Aorta (tissue), 5 donors: ENCODE data around the gene TPM4. TPM values are rescaled to one million over a fixed set of nuclear protein-coding genes. Genes with fewer than 3 reads are reported as not detected.

Source experiments
- ATAC-seq: fragments of 200-7000 bp; cut with Tn5 transposase; one replicate; pipeline ENCODE4 v1.9.1; 2022; ENCODE audit warnings: moderate library complexity; ENCODE audit not compliant: low FRiP score
- DNase-seq, 2 donors: peaks; one replicate each; pipeline ENCODE4 v3.0.0-alpha.2; 2020
- H3K27ac ChIP-seq, 2 donors: one replicate each; pipeline ENCODE4 v1.5.1; 2013; ENCODE audit warnings: low read length in 2 of 2, mild to moderate bottlenecking in 2 of 2, moderate library complexity in 2 of 2, control low read depth in 1 of 2, inconsistent platforms in 1 of 2, low read depth in 1 of 2
- H3K27me3 ChIP-seq, 2 donors: one replicate each; pipeline ENCODE4 v1.6.1; 2013; ENCODE audit warnings: control low read depth in 1 of 2, low read length in 1 of 2, mild to moderate bottlenecking in 1 of 2, moderate library complexity in 1 of 2; ENCODE audit not compliant: insufficient read depth in 2 of 2, control insufficient read depth in 1 of 2
- H3K36me3 ChIP-seq, 2 donors: one replicate each; pipeline ENCODE4 v1.6.1; 2013; ENCODE audit warnings: control low read depth in 1 of 2, low read length in 1 of 2, mild to moderate bottlenecking in 1 of 2; ENCODE audit not compliant: insufficient read depth in 2 of 2, control insufficient read depth in 1 of 2
- H3K4me1 ChIP-seq, 2 donors: one replicate each; pipeline ENCODE4 v1.6.1; 2013; ENCODE audit warnings: low read length in 2 of 2, control low read depth in 1 of 2, mild to moderate bottlenecking in 1 of 2, moderate library complexity in 1 of 2; ENCODE audit not compliant: insufficient read depth in 2 of 2, control insufficient read depth in 1 of 2
- H3K4me3 ChIP-seq, 2 donors: one replicate each; pipeline ENCODE4 v1.5.1; 2013; ENCODE audit warnings: low read length in 2 of 2, control low read depth in 1 of 2, mild to moderate bottlenecking in 1 of 2
- H3K9me3 ChIP-seq: one replicate; pipeline ENCODE4 v1.6.1; 2013; ENCODE audit warnings: mild to moderate bottlenecking, low read length; ENCODE audit not compliant: control insufficient read depth
- WGBS, 2 donors: extraction: QIAGEN DNeasy Blood & Tissue Kit; methylation state at CpG; one replicate each; pipeline ENCODE4 v1.1.7; 2013; 5-methylcytosine and 5-hydroxymethylcytosine counted together
- intact Hi-C, 2 donors: fragments of 100-400 bp; cut with DNase I; formaldehyde crosslinking; loops; one replicate each; pipeline versions ENCODE4 v1.14.2 to v1.15.0; 2022
- polyA plus RNA-seq, 2 donors: library from polyadenylated mRNA; stranded (reverse); fragments of 200-250 nt; gene quantifications; one replicate each; pipeline ENCODE4 v1.2.3, GENCODE V29; 2013
- total RNA-seq, 2 donors: library from RNA; stranded (reverse); fragmentation: NEBNext Ultra II Directional; extraction: Animal tissue kit (Norgen Biotek cat#: 25700); gene quantifications; one replicate each; pipeline ENCODE4 v1.2.1, GENCODE V29; 2021
- donor health status: healthy with polysubstance abuse.
- donor health status: Bipolar disorder and iron deficiency.
- donor health status: DM: no; HTN: no; CAD: no.
- donor health status: DM: no; HTN: no; CAD: no.
- donor health status: DM: yes; HTN: yes; CAD: no.

TPM4 gene
- total and polyA plus RNA-seq, 4 donors: 695 to 1,409 (median 869) TPM

DNA sequence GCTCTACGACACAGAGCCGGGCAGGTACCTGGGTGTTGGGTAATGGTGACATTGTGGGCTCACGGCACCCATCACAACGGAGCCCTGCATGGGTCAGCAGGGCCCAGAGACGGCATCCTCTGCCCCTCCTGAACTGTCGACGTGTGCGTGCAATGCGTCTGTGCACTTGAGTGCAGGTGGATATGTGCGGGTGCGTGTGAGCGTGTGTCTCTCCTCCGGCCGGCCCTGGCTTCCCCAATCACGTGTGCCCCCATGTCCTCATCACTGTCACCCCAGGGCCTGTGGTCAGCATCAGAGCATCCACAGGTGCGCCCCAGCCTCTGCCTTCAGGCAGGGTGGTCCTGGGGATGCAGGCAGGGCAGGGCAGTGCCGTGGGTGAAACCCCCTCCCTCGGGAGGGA, 37.2 kb upstream of the TPM4 start:
- intact Hi-C loops: no loop called here
- no peak for ATAC-seq
- no peaks in the 10 kb centered on the region for H3K9me3 ChIP-seq
- no peak overlapping the region for H3K27ac ChIP-seq
- H3K36me3 ChIP-seq: no peaks in the 10 kb centered on the region
- H3K4me1 ChIP-seq: no peaks in the 10 kb centered on the region
- no peak for DNase-seq
- WGBS, 2 donors: 91 to 93% methylated on average over 18 of the region's 18 CpGs
- no peaks in the 10 kb centered on the region for H3K27me3 ChIP-seq
- no peak overlapping the region for H3K4me3 ChIP-seq

DNA sequence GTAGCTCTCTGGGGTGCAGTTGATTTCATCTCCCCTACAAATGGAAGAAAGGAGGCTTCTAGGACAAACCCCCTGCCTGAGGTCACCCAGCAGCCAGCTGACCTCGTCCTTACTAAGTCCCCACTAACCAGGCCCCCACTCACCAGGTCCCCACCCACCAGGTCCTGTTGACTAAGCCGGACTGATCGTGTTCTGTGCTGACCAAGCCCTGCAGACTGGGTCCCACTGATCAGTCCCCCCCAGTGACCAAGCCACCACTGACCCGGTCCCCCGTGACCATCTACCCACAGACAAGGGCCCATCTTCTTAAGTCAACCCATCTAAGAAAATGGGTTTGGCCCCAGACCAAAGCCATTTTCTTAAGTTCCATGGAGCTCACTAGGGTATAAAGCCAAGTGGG, 36.8 kb upstream of the TPM4 start:
- Histone ChIP-seq H3K4me1 (no peaks in the 10 kb centered on the region), H3K9me3 (no peaks in the 10 kb centered on the region), H3K4me3 (no peak overlapping the region), H3K27ac (no peak overlapping the region), H3K36me3 (no peaks in the 10 kb centered on the region), H3K27me3 (no peaks in the 10 kb centered on the region)
- 91% methylated on average over 5 of the region's 5 CpGs for WGBS, 2 donors
- ATAC-seq: no peak
- DNase-seq: no peak
- intact Hi-C loops: no loop called here

DNA sequence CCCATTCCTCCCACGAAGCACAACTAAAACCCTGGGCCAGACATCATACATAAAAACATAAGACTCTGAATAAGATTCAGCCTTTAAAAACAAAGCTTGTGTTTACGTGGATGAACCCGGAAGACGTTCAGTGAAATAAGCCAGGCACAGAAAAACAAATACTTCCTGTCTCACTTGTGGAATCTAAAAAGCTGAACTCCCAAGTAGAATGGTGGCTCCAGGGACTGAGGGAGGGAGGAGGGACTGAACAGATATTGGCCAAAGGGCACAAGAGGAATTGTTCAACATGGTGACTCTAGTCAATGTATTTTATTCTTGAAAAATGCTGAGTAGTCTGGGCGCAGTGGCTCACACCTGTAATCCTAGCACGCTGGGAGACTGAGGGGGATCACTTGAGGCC, 35.7 kb upstream of the TPM4 start:
- 55 to 57% methylated on average over 6 of the region's 6 CpGs for WGBS, 2 donors

DNA sequence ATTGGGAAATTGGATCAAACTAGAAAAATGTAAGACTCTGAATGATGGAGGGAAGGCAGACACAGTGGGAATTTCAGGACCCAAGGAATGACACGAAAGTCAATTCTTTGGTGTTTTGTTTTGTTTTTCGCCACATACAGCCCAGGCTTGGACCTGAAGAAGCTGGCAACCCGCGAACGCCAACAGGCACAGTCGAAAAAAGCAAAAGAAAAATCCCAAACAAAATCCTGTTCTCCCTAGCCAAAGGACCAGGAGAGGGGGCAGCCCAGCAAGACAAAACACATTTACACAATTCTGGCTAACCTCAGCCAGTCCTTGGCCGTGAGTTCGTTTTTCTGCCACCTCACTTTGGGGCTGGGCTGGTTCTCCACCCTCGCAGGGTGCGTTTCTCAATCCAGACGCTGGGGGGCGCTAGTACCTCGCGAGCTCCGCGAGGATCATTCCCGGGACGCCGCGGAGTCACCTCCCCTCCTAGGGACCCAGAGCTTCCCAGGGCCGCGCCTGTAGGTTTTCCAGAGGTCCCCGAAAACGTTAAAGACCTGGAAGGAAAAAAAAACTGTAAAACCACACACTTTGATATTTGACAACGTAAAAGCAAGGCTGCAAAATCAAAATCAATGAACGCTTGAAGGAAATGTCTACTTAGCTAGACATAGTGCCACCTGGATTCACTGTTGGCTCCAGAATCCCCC, 34.9 kb upstream of the TPM4 start:
- Histone ChIP-seq H3K36me3 (no peaks in the 10 kb centered on the region), H3K27me3 (no peaks in the 10 kb centered on the region), H3K4me1 (no peaks in the 10 kb centered on the region), H3K9me3 (no peaks in the 10 kb centered on the region), H3K27ac (peak overlapping the region in 1 of 2 donors; percentile 14), H3K4me3 (no peak overlapping the region)
- intact Hi-C loops: loop anchor here (1.0 to 5.0 kb wide), 5 partner anchors 70 to 414 kb away; partner anchors contain the start of gene RAB8A (in 2 of the 2)
- ATAC-seq (peak; percentile 93), DNase-seq (peak; percentile 88 to 97)
- WGBS, 2 donors: 2% methylated on average over 26 of the region's 26 CpGs

More for the DNA sequence above, 35.7 kb upstream of the TPM4 start:
- H3K4me3 ChIP-seq: no peak overlapping the region
- no peaks in the 10 kb centered on the region for H3K9me3 ChIP-seq
- H3K27me3 ChIP-seq: no peaks in the 10 kb centered on the region
- no peaks in the 10 kb centered on the region for H3K4me1 ChIP-seq
- no peak for DNase-seq
- no peak for ATAC-seq
- intact Hi-C loops: loop anchor here (1.0 to 5.0 kb wide), 5 partner anchors 71 to 413 kb away; partner anchors contain the start of gene RAB8A (in 2 of the 2)
- no peak overlapping the region for H3K27ac ChIP-seq
- no peaks in the 10 kb centered on the region for H3K36me3 ChIP-seq

DNA sequence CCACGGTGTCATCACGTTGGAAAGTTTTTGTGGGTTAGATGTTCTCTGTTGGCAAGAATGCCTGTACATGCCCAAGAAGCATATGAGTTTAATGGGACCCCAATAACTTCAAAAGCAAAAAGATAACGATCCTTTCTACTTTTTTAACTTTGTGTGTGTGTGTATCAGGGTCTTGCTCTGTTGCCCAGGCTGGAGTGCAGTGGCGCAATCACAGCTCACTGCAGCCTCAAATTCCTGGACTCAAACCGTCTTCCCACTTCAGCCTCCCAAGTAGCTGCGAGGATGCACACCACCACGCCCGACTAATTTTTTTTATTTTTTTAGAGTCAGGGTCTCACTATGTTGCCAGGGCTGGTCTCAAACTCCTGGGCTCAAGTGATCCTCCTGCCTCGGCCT, 34.3 kb upstream of the TPM4 start:
- no peaks in the 10 kb centered on the region for H3K36me3 ChIP-seq
- no peaks in the 10 kb centered on the region for H3K27me3 ChIP-seq
- no peaks in the 10 kb centered on the region for H3K4me1 ChIP-seq
- intact Hi-C loops: loop anchor here (1.0 to 5.0 kb wide), 5 partner anchors 69 to 415 kb away; partner anchors contain the start of gene RAB8A (in 2 of the 2)
- H3K9me3 ChIP-seq: no peaks in the 10 kb centered on the region
- ATAC-seq (no peak), DNase-seq (no peak)
- 65 to 68% methylated on average over 9 of the region's 9 CpGs for WGBS, 2 donors
- no peak overlapping the region for H3K27ac ChIP-seq
- no peak overlapping the region for H3K4me3 ChIP-seq

DNA sequence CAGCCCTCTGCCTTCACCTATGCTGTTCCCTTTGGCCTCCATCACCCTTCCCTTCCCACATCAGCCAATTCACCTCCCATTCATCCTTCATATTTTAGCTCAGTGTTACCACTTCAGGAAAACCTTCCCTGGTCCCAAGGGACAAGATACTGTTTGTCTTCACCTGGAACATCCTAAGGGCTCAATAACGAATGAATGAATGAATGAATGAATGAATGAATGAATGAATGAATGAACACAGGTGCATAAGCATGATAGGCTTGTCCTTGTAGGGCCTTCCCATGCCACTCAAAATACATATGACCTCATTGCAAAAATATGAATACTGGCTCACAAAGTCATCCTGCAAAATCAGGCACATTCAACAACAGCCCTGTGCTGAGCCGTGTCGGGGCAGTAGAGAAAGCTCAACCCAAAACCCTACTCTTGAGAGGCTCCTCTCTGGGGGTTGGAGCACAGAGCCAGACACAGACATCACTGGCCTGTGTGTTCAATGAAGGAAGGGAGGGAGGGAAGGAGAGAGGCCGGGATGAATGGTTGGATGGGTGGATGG, 33.7 kb upstream of the TPM4 start:
- no peak for ATAC-seq
- Histone ChIP-seq H3K4me3 (no peak overlapping the region), H3K27me3 (no peaks in the 10 kb centered on the region), H3K4me1 (no peaks in the 10 kb centered on the region), H3K27ac (peak overlapping the region in 1 of 2 donors; percentile 41), H3K9me3 (no peaks in the 10 kb centered on the region), H3K36me3 (no peaks in the 10 kb centered on the region)
- WGBS, 2 donors: 21 to 28% methylated on average over 4 of the region's 4 CpGs
- intact Hi-C loops: loop anchor here (5.0 kb wide), 2 partner anchors 70 to 415 kb away; partner anchors contain the start of gene RAB8A (in 1 of the 2)
- no peak for DNase-seq

DNA sequence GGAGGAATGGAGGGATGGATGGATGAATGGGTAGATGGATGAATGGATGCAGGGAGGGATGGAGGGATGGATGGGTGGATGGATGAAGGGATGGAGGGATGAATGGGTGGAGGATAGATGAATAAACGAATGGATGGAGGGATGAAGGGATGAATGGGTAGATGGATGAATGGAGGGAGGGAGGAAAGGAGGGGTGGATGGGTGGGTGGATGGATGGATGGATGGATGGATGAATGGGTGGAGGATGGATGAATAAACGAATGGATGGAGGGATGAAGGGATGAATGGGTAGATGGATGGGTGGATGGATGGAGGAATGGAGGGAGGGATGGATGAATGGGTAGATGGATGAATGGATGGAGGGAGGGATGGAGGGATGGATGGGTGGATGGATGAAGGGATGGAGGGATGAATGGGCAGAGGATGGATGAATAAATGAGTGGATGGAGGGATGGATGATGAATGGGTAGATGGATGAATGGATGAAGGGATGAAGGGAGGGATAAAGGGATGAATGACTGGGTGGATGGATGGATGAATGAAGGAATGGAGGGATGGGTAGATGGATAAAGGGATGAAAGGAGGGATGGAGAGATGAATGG, 33.0 kb upstream of the TPM4 start:
- H3K4me1 ChIP-seq: no peaks in the 10 kb centered on the region
- H3K9me3 ChIP-seq: no peaks in the 10 kb centered on the region
- ATAC-seq (no peak), DNase-seq (no peak)
- intact Hi-C loops: loop anchor here (5.0 kb wide), 2 partner anchors 69 to 416 kb away; partner anchors contain the start of gene RAB8A (in 1 of the 2)
- no peaks in the 10 kb centered on the region for H3K27me3 ChIP-seq
- WGBS, 2 donors: 61 to 78% methylated on average over 2 of the region's 2 CpGs
- H3K27ac ChIP-seq: no peak overlapping the region
- no peaks in the 10 kb centered on the region for H3K36me3 ChIP-seq
- H3K4me3 ChIP-seq: no peak overlapping the region

DNA sequence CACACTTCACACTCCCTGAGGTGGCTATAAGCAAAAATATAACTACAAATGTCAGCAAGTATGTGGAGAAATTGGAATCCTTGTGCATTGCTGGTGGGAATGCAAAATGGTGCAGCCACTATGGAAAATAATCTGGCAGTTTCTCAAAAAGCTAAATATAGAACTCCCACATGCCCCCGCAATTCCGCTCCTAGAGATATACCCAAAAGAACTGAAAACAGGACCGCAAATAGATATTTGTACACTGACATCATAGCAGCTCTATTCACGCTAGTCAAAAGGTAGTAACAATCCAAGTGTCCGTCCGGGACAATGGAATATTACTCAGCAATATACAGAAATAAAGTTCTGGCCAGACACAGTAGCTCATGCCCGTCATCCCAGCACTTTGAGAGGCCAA, 31.5 kb upstream of the TPM4 start:
- Histone ChIP-seq H3K4me1 (no peaks in the 10 kb centered on the region), H3K36me3 (no peaks in the 10 kb centered on the region), H3K27ac (no peak overlapping the region), H3K4me3 (no peak overlapping the region), H3K27me3 (no peaks in the 10 kb centered on the region), H3K9me3 (no peaks in the 10 kb centered on the region)
- no peak for DNase-seq
- 43 to 48% methylated on average over 7 of the region's 7 CpGs for WGBS, 2 donors
- intact Hi-C loops: loop anchor here (5.0 kb wide), 2 partner anchors 68 to 417 kb away; partner anchors contain the start of gene RAB8A (in 1 of the 2)
- ATAC-seq: no peak
